ENCODE measurements around the gene CENPP.

DNA sequence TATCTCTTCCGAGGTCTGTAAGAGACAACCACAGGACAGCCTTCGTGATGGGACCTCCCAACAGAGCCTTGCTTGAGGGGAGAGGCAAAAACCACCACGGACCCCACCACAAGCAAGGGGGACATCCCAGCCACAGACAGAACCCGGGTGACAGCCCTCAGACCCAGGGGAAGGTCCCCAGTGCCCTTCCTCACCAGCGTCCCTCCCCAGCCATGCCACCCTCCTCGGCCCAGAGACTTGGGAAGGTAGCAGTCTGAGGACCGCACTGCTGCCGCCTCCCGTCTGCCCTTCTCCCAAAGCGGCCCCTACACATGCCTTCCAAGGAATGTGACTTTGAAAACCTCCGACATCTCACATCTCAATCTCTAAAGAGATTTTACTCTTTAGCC lies 330.8 kb downstream of the CENPP start:
- TF ChIP-seq, protein P1, sequence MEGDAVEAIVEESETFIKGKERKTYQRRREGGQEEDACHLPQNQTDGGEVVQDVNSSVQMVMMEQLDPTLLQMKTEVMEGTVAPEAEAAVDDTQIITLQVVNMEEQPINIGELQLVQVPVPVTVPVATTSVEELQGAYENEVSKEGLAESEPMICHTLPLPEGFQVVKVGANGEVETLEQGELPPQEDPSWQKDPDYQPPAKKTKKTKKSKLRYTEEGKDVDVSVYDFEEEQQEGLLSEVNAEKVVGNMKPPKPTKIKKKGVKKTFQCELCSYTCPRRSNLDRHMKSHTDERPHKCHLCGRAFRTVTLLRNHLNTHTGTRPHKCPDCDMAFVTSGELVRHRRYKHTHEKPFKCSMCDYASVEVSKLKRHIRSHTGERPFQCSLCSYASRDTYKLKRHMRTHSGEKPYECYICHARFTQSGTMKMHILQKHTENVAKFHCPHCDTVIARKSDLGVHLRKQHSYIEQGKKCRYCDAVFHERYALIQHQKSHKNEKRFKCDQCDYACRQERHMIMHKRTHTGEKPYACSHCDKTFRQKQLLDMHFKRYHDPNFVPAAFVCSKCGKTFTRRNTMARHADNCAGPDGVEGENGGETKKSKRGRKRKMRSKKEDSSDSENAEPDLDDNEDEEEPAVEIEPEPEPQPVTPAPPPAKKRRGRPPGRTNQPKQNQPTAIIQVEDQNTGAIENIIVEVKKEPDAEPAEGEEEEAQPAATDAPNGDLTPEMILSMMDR (IDR thresholded peaks at IDR 0.05; ENCODE audit: low read depth, low read length): no peak
- TF ChIP-seq POLR2A (IDR thresholded peaks at IDR 0.05; ENCODE audit: extremely low read depth, insufficient read length): no peak
- TF ChIP-seq MYC (IDR thresholded peaks at IDR 0.05; ENCODE audit: low read depth, low read length): no peak

Data from NB4 (cell line).